GM12801 (cell line): ENCODE results near the gene LTF.

Experiments used
- CTCF ChIP-seq: IDR thresholded peaks from one replicate; pipeline ENCODE4 v1.5.1; 2011; ENCODE audit warnings: control low read depth; ENCODE audit not compliant: insufficient read length; ENCODE audit errors: extremely low read depth

LTF gene

GRCh38 chr3:46454209-46454595 lies 10.5 kb downstream of the LTF start:
- no peak for TF ChIP-seq CTCF

DNA sequence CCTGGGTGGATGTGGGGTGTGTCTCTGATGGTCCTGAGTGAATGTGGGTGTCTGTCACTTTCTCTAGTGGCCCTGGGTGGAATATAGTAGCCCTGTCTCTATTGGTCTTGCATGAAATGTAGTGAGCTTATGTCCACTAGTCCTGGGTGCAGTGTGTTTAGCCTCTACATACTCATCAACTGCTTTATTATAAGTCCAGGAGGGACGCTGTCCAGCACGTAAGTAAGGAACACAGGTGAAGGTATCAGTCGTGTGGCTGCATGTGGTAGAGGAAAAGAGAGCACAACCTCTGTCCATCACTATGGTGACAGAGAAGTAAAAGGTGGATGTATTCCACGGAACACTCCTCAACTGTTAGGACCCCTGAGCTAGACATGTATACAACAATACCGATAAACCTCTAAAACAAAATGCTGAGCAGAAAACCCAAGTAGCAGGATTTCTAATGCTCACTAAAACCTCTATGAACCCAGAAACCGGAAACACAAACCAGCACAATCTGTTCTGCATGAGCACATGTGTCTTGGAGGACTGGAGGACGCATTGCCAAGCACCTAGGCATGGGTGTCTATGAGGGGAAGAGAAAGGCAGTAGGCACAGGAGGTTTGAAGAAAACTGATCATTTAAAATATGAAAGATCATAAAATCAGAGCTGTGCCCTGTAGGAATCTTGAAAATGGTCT lies 11.0 kb downstream of the LTF start:
- TF ChIP-seq CTCF = no peak

- no peak for TF ChIP-seq CTCF
These were observed 14.8 kb downstream of the LTF start for GRCh38 chr3:46449755-46450552.

- TF ChIP-seq CTCF = no peak
These were observed 16.0 kb downstream of the LTF start for GRCh38 chr3:46448721-46449120.

DNA sequence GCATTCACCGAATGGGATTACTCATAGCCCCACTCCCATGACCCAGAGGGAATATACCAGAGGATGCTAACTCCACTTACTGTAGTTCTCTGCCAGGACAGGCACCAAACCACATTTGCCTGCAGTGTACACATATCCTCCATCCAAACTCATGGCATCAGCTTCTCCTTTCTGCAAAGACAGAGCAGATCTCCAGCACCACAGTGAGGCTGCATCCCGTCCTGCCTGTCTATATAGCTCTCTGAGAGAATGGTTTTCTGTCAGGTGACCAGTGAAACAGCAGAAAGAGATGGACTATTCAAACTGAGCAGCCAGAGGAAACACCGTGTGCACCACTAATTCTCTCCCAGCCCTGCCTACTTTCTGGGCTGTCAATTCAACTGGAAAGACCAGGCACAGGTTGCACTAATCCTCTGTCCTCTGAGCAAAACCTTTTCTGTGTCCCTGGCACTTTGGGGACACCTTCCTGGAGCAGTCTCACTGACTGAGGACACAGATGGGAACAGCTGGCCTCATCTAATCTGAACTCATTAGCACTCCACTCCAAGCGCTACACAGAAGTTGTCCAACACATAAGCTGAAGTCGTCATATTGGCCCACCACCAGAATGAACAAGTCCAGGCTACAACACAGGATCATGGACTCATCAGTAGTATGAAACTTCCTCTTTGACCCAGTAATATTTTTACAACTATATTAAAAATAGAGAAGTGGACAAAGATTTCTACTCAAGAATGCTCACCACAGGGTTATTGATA lies 17.3 kb downstream of the LTF start:
- no peak for TF ChIP-seq CTCF

DNA sequence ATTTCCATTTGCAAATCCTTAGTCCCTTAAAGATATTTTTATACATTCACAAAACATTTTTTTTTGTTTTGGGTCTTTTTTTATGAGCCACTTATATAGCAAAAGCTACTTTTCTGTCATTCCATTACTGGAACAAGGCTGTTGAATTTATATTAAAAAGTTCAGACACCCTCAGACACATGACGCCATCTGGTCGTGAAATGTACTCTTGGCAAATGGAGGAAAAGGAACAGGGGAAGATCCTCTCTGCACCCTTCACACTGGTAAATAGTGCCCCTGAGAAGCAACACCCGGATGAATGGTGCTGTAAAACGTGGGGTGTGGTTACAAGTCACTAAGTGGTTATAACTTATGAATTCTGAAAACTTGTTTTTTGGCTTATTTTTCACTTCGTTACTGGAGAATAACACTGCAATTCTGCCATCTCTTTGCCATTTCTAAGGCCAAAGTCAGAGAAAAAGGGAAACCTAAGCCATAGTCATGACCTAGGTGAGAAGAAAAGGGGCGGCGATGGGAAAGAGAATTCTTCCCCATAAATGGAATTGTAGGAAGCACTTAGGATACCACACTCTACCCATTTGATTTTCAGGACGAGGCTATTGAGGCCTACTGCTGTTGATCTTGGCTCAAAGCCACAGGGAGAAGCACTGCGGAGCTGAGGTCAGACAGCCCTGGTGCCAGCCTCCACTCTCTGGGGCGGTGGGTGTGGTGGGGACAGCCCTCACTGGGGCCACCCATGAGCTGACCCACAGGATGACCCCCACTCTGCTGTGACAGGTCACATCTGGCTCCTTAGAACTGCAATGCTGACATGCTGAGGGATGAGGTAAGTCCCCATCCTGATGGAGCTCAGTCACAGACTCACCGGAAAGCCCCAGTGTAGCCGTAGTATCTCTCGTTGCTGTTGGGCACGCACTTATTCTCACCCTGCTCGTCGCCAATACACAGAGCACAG lies 21.9 kb downstream of the LTF start:
- no peak for TF ChIP-seq CTCF
